ENCODE results near the gene APOBEC3B. TPM values are rescaled to one million over a fixed set of nuclear protein-coding genes. Genes with fewer than 3 reads are reported as not detected.
"Not testable (repeated sequence)": the region's sequence is repeated elsewhere in the genome, so short reads cannot be mapped to it uniquely, and the experiment has no call there.

The APOBEC3B gene
- total and polyA plus RNA-seq, 2 of the 8 experiments (the other 6 are each of a cell fraction or from before 2014, with no cell fraction given): 14.2 to 74.9 TPM

- TF ChIP-seq EGR1 (IDR thresholded peaks at IDR 0.05; ENCODE audit: borderline replicate concordance, low read depth, low read length): no peak
- no peak for TF ChIP-seq CTCF (IDR thresholded peaks at IDR 0.05; ENCODE audit: control extremely low read depth in 1 of 3, insufficient read depth in 1 of 3, low read depth in 1 of 3, low read length in 3 of 3)
- TF ChIP-seq BCL11A (IDR thresholded peaks at IDR 0.05; ENCODE audit: low read depth in 2 of 2, low read length in 2 of 2): no peak
- no peak for TF ChIP-seq KDM5A (IDR thresholded peaks at IDR 0.05; ENCODE audit: low read length)
- TF ChIP-seq BACH1 (IDR thresholded peaks at IDR 0.05; ENCODE audit: low read length): no peak
- no peak for TF ChIP-seq SP1 (IDR thresholded peaks at IDR 0.05; ENCODE audit: low read depth, low read length)
- TF ChIP-seq TAF7 (optimal IDR thresholded peaks at IDR 0.05; ENCODE audit: borderline replicate concordance, low read depth, low read length): no peak
Measured at GRCh38 chr22:38959590-38959989, 22.6 kb upstream of the APOBEC3B start (continued).

GRCh38 chr22:38960673-38961072, 21.5 kb upstream of the APOBEC3B start:
- H2BK5ac ChIP-seq (ENCODE audit: low read depth, low read length); H2BK20ac ChIP-seq (ENCODE audit: low read length); H3K23ac ChIP-seq (ENCODE audit: insufficient read length); H2AK5ac ChIP-seq (ENCODE audit: low read depth, low read length); H3K4ac ChIP-seq (replicated peaks; ENCODE audit: insufficient read length, low read depth, low read length); H2BK12ac ChIP-seq (ENCODE audit: low read depth, low read length); H3K9ac ChIP-seq (replicated peaks in 1 of 4; ENCODE audit: extremely low read depth in 1 of 4, low read depth in 3 of 4, low read length in 3 of 4); H4K91ac ChIP-seq (replicated peaks; ENCODE audit: insufficient read length, low read length); H3K27ac ChIP-seq (ENCODE audit: low read depth, low read length); H3K23me2 ChIP-seq (ENCODE audit: low read depth, low read length); H3K27me3 ChIP-seq (replicated peaks in 1 of 4; ENCODE audit: control insufficient read depth in 3 of 4, extremely low read depth in 1 of 4, insufficient read depth in 3 of 4, low read length in 3 of 4); H3K14ac ChIP-seq (ENCODE audit: insufficient read length); H3K9me3 ChIP-seq (ENCODE audit: insufficient read depth in 2 of 2, low read depth in 1 of 2, low read length in 1 of 2); POLR2A ChIA-PET (ENCODE audit: partially characterized antibody); H3K36me3 ChIP-seq (ENCODE audit: control insufficient read depth in 2 of 4, insufficient read depth in 4 of 4, low read length in 3 of 4); H3K18ac ChIP-seq (ENCODE audit: extremely low read depth, low read length); H3K4me2 ChIP-seq (ENCODE audit: insufficient read depth in 1 of 2, low read depth in 2 of 2, low read length in 2 of 2); H2BK15ac ChIP-seq (ENCODE audit: low read length); H3K4me3 ChIP-seq (ENCODE audit: extremely low read depth in 1 of 4, insufficient read depth in 2 of 4, low read depth in 3 of 4, low read length in 4 of 4); H4K20me1 ChIP-seq (replicated peaks in 1 of 2; ENCODE audit: control insufficient read depth in 1 of 2, insufficient read depth in 2 of 2, low read length in 2 of 2); H2AFZ ChIP-seq (ENCODE audit: low read length); H4K8ac ChIP-seq (ENCODE audit: extremely low read depth, insufficient read depth, low read length); FAIRE-seq; H3K4me1 ChIP-seq (replicated peaks in 1 of 4; ENCODE audit: control insufficient read depth in 3 of 4, insufficient read depth in 4 of 4, low read length in 3 of 4); H3K79me2 ChIP-seq (ENCODE audit: control insufficient read depth in 1 of 2, insufficient read depth in 2 of 2, low read length in 2 of 2); H2BK120ac ChIP-seq (replicated peaks; ENCODE audit: low read depth, low read length); H3K56ac ChIP-seq (replicated peaks; ENCODE audit: insufficient read length, low read depth, low read length); DNase-seq (ENCODE audit: low read depth in 1 of 2, low spot score in 2 of 2); CTCF ChIA-PET (ENCODE audit: partially characterized antibody); H3K79me1 ChIP-seq (ENCODE audit: low read depth, low read length); H4K5ac ChIP-seq (ENCODE audit: insufficient read length, low read depth, low read length): not testable (repeated sequence)
- 84% methylated on average over 3 of the region's 4 CpGs; no CpG with 5 or more reads in 1 of the 2 experiments for WGBS, 2 experiments (ENCODE audit: extremely low coverage in 1 of 2, insufficient coverage in 1 of 2, insufficient read length in 1 of 2, insufficient replicate concordance in 2 of 2, low coverage in 1 of 2, low lambda C conversion rate in 2 of 2, missing lambda C conversion rate in 1 of 2)
